HL-60 (cell line): ENCODE data around the gene SHC3.

Experiments
- DNase-seq, 2 experiments: peaks; one replicate each; pipeline ENCODE4 v3.0.0-alpha.2; 2010 to 2020; ENCODE audit warnings: low read depth in 1 of 2, low spot score in 1 of 2
- H3K27ac ChIP-seq: fragments of 250-450 bp; sonication (Bioruptor Pico); replicated peaks from 2 replicates; pipeline ENCODE4 v1.5.1; 2020; ENCODE audit warnings: mild to moderate bottlenecking, moderate library complexity
- H3K27me3 ChIP-seq: fragments of 250-450 bp; sonication (Bioruptor Pico); 2 replicates; pipeline ENCODE4 v1.5.1; 2021; ENCODE audit warnings: mild to moderate bottlenecking, moderate library complexity; ENCODE audit not compliant: insufficient read depth, poor library complexity, severe bottlenecking
- H3K4me3 ChIP-seq: replicated peaks from 2 replicates; pipeline ENCODE4 v1.5.1; 2011; ENCODE audit warnings: mild to moderate bottlenecking, control low read depth, low read length; ENCODE audit not compliant: insufficient read depth
- GABPA ChIP-seq: IDR thresholded peaks from 2 replicates; pipeline ENCODE4 v1.6.1; 2012; ENCODE audit warnings: low read depth
- POLR2AphosphoS5 ChIP-seq: IDR thresholded peaks from 2 replicates; pipeline ENCODE4 v1.6.1; 2012; ENCODE audit warnings: low read depth
- SPI1 ChIP-seq: IDR thresholded peaks from 2 replicates; pipeline ENCODE4 v1.6.1; 2012; ENCODE audit warnings: low read depth, mild to moderate bottlenecking, borderline replicate concordance
- TF ChIP-seq, protein P1 (sequence below): IDR thresholded peaks from one replicate; pipeline ENCODE4 v1.5.1; 2011; ENCODE audit warnings: low read length, control low read depth, inconsistent platforms; ENCODE audit not compliant: insufficient read depth
- TF ChIP-seq, protein P2 (sequence below): IDR thresholded peaks from 2 replicates; pipeline ENCODE4 v1.6.1; 2012; ENCODE audit warnings: low read depth; ENCODE audit not compliant: insufficient replicate concordance

Gene SHC3

DNA sequence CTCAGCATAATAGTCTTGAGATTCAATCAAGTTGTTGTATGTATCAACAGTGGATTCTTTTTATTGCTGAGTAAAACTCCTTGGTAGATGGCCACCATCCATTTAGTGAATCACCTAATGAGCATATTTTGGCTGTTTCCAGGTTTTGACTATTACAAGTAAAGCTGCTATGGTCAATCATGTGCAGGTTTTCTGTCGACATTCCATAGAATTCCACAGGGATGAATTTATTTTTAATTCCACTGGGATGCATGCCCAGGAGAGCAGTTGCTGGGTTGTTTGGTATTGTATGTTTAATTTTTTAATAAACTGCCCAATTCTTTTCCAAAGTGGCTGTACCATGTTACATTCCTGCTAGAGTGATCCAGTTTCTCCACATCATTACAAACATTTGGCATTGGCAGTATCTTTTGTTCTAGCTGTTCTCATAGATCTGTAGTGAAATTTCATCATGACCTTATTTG is 197.8 kb downstream of the SHC3 start:
- no peak for DNase-seq
- TF ChIP-seq GABPA (no peak), POLR2AphosphoS5 (no peak), SPI1 (no peak)
- TF ChIP-seq, protein P1, sequence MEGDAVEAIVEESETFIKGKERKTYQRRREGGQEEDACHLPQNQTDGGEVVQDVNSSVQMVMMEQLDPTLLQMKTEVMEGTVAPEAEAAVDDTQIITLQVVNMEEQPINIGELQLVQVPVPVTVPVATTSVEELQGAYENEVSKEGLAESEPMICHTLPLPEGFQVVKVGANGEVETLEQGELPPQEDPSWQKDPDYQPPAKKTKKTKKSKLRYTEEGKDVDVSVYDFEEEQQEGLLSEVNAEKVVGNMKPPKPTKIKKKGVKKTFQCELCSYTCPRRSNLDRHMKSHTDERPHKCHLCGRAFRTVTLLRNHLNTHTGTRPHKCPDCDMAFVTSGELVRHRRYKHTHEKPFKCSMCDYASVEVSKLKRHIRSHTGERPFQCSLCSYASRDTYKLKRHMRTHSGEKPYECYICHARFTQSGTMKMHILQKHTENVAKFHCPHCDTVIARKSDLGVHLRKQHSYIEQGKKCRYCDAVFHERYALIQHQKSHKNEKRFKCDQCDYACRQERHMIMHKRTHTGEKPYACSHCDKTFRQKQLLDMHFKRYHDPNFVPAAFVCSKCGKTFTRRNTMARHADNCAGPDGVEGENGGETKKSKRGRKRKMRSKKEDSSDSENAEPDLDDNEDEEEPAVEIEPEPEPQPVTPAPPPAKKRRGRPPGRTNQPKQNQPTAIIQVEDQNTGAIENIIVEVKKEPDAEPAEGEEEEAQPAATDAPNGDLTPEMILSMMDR, result no peak
- TF ChIP-seq, protein P2, sequence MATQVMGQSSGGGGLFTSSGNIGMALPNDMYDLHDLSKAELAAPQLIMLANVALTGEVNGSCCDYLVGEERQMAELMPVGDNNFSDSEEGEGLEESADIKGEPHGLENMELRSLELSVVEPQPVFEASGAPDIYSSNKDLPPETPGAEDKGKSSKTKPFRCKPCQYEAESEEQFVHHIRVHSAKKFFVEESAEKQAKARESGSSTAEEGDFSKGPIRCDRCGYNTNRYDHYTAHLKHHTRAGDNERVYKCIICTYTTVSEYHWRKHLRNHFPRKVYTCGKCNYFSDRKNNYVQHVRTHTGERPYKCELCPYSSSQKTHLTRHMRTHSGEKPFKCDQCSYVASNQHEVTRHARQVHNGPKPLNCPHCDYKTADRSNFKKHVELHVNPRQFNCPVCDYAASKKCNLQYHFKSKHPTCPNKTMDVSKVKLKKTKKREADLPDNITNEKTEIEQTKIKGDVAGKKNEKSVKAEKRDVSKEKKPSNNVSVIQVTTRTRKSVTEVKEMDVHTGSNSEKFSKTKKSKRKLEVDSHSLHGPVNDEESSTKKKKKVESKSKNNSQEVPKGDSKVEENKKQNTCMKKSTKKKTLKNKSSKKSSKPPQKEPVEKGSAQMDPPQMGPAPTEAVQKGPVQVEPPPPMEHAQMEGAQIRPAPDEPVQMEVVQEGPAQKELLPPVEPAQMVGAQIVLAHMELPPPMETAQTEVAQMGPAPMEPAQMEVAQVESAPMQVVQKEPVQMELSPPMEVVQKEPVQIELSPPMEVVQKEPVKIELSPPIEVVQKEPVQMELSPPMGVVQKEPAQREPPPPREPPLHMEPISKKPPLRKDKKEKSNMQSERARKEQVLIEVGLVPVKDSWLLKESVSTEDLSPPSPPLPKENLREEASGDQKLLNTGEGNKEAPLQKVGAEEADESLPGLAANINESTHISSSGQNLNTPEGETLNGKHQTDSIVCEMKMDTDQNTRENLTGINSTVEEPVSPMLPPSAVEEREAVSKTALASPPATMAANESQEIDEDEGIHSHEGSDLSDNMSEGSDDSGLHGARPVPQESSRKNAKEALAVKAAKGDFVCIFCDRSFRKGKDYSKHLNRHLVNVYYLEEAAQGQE, result no peak
- no peaks in the 10 kb centered on the region for H3K27me3 ChIP-seq

DNA sequence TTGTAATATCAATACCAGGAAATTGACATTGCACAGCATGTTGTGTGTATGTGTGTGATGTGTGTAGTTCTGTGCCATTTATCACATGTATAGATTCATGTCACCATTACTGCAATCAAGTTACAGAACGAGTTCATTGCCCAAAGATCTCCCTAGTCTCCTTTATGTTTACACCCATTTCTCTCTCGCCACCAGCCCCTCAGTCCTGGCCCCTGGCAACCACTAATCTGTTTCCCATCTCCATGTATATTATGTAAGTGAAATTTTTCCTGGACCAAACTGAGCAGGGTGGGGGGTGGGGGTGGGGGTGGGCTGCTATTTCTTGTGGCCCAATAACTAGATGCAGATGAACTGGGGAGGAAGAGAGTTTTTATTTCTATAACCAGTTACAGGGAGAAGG is 198.8 kb downstream of the SHC3 start:
- H3K27me3 ChIP-seq, result no peaks in the 10 kb centered on the region
- TF ChIP-seq GABPA, result no peak
- TF ChIP-seq, protein P1, result no peak
- TF ChIP-seq POLR2AphosphoS5, result no peak
- TF ChIP-seq SPI1, result no peak
- TF ChIP-seq, protein P2, result no peak
- no peak for DNase-seq
- H3K4me3 ChIP-seq, result no peak overlapping the region
- H3K27ac ChIP-seq, result no peak overlapping the region

More for the DNA sequence above, 197.8 kb downstream of the SHC3 start:
- Histone ChIP-seq H3K27ac (no peak overlapping the region), H3K4me3 (no peak overlapping the region)

DNA sequence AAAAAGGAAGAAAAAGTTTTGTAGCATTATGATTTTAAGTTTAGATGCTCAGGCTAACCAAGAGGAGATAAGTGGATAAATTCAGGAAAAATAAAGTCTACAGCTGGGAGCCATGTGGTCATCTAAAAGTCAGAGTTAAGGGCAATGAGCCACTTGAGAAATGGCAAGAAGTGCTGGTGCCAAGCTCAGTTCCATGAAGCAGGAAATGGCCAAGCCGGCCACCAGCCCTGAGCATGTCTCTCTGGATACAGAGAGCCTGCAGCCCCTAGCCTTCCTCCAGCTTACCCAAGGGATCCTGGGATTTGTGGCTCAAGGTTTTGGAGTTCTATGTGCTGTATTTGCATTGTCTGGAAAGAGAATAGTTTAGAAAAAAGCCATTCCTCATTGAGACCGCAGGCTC is 199.6 kb downstream of the SHC3 start:
- no peak overlapping the region for H3K4me3 ChIP-seq
- TF ChIP-seq SPI1 (no peak), GABPA (no peak), POLR2AphosphoS5 (no peak)
- TF ChIP-seq, protein P1, result no peak
- TF ChIP-seq, protein P2, result no peak

More for the DNA sequence above, 199.6 kb downstream of the SHC3 start:
- no peak overlapping the region for H3K27ac ChIP-seq
- no peak for DNase-seq
- H3K27me3 ChIP-seq, result no peaks in the 10 kb centered on the region
